Measurements from ENCODE around the gene SIN3B.
"Not testable (repeated sequence)": the region's sequence is repeated elsewhere in the genome, so short reads cannot be mapped to it uniquely, and the experiment has no call there.

SIN3B gene

DNA sequence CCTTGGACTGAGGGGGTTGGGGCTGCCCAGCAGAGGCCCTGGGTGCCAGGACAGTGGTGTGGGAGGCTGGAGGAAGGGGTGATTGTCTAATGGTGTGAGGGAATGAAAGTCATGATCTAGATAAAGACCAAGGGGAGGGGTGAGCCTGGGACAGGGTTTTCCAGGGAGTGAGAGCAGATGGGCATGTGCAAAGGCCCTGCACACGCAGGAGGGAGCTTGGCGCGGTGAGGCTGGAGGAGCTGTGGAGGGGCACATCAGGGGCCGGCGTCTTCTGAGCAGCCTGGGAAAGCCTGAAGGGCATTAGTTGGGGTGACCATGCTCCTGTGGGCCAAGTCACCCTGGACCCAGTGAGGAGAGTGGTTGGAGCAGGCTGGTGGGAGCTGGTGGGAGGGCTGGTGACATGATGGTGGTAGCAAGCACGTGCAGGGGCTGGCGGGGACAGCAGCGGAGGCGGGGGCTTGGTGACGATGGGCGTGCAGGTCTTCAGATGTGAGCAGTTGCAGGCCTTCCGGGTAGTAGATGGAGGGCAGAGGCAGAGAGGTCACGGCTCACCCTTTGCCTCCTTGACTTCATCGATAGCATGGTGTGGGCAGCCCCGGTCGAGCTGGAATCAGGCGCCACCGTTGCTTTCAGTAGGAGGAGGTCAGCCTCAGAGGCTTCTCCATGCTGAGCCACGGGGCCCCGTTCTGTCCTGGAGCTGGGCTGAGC is 39.4 kb downstream of the SIN3B start:
- DNase-seq: no peak

DNA sequence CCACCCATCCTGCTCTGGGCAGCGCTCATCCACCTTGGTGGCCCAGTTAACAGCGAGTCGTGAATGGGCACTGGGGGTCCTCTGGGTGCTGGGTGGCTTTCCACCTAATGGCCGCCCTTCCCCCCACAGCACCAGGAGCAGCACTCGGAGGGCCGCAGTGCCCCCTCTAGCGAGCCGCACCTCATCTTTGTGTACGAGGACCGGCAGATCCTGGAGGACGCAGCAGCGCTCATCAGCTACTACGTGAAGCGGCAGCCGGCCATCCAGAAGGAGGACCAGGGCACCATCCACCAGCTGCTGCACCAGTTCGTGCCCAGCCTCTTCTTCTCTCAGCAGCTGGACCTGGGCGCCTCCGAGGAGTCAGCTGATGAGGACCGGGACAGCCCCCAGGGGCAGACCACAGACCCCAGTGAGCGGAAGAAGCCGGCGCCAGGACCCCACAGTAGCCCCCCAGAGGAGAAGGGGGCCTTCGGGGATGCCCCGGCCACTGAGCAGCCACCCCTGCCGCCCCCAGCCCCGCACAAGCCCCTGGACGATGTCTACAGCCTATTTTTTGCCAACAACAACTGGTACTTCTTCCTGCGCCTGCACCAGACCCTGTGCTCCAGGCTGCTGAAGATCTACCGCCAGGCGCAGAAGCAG is 40.3 kb downstream of the SIN3B start:
- DNase-seq: no peak

DNA sequence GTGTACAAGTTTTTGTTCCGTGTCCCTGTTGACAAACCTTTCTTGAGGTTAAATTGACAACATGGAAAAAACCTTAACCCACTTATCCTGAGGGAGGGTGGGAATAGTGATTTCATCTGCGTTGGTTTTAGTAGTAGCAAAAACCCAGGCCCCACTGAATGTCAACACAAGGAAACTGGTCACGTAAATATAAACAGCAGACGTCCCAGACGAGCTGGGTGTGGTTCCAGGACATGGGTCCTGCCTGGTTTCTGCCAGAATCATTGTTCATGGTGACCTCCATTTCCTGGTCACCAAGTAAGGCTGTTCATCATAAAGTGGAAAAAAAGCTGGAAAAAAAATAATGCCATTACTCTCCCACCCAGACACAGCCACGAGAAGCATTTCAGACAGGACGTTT is 42.7 kb downstream of the SIN3B start:
- DNase-seq: no peak

DNA sequence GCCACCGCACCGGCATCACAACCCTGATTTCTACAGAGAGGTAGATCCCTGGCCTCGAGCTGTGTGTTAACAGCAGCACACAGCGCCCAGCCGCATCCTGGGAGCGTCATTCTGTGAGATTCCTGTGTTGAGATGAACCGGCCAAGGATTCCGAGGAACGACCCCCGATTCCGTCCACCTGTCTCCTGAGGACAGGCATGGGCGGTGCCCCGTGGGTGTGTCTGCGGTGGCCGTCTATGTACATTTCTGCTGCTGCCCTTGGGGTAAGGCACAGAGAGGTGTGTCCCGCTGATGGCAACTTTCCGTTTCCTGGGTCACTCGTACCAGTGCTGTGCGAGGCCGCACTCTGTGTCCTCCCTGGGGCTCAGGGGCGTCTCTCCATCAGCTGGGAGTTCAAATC is 43.5 kb downstream of the SIN3B start:
- DNase-seq: no peak

DNA sequence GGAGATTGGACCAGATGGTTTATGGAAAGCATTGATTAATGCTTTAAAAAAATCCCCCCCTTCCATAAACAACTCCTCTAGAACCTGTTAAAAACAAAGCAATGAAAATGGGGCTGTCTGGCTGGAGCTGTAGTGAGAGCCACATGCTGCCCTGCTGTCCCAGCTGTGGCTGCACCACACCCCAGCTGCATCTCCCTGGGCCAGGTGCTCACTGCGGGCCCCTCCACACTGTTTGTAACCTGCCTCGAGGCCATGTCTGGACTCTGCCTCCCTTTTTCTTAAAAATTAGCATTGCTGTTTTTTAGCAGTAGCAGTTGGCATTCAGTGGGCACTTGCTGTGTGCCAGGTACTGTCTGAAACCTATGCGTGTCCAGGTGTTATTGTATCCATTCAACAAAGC is 44.4 kb downstream of the SIN3B start:
- DNase-seq: no peak

DNA sequence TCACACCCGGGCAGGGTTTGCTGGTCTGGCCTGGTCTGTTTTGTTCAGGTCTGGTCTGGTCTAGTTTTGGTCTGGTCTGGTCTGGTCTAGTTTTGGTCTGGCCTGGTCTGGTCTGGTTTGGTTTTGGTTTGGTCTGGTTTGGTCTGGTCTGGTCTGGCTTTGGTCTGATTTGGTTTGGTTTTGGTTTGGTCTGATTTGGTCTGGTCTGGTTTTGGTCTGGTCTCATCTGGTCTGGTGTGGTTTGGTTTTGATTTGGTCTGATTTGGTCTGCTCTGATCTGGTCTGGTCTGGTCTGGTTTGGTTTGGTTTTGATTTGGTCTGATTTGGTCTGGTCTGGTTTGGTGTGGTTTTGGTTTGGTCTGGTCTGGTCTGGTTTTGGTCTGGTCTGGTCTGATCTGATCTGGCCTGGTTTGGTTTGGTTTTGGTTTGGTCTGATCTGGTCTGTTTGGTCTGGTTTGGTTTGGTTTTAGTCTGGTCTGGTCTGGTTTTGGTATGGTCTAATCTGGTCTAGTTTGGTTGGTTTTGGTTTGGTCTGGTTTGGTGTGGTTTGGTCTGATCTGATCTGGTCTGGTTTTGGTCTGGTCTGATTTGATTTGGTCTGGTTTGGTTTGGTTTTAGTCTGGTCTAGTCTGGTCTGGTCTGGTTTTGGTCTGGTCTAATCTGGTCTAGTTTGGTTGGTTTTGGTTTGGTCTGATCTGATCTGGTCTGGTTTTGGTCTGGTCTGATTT is 45.2 kb downstream of the SIN3B start:
- DNase-seq: no peak

DNA sequence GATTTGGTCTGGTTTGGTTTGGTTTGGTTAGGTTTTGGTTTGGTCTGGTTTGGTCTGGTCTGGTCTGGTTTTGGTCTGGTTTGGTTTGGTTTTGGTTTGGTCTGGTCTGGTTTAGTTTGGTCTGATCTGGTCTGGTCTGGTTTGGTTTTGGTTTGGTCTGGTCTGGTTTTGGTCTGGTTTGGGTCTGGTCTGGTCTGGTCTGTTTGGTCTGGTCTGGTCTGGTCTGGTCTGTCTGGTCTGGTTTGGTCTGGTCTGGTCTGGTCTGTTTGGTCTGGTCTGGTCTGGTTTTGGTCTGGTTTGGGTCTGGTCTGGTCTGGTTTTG is 45.7 kb downstream of the SIN3B start:
- not testable (repeated sequence) for DNase-seq

DNA sequence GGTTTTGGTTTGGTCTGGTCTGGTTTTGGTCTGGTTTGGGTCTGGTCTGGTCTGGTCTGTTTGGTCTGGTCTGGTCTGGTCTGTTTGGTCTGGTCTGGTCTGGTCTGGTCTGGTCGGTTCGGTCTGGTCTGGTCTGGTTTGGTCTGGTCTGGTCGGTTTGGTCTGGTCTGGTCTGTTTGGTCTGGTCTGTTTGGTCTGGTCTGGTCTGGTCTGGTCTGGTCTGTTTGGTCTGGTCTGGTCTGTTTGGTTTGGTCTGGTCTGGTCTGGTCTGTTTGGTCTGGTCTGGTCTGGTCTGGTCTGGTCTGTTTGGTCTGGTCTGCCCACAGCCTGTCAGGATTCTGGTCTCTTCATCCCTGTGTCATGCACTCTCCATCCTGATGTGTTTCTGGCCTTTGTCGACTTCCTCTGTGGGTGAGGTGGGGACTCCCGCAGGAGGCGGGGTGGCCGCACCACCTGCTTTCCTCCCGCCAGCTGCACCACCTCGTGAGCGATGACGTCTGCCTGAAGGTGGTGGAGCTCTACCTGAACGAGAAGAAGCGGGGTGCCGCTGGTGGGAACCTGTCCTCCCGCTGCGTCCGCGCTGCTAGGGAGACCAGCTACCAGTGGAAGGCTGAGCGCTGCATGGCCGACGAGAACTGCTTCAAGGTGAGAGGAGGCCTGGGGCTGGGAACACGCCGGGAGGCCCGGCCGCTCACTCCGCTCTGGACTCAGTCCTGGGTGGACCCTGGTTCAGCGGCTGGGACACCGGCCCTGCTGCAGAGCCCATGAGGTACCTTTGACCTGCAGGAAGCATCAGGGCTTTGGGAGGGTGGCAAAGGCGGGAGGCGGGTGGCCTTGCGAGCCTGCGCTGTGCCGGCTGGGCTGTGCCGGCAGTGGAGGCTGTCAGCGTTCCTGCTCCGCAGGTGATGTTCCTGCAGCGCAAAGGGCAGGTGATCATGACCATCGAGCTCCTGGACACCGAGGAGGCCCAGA is 46.7 kb downstream of the SIN3B start:
- no peak for DNase-seq

DNA sequence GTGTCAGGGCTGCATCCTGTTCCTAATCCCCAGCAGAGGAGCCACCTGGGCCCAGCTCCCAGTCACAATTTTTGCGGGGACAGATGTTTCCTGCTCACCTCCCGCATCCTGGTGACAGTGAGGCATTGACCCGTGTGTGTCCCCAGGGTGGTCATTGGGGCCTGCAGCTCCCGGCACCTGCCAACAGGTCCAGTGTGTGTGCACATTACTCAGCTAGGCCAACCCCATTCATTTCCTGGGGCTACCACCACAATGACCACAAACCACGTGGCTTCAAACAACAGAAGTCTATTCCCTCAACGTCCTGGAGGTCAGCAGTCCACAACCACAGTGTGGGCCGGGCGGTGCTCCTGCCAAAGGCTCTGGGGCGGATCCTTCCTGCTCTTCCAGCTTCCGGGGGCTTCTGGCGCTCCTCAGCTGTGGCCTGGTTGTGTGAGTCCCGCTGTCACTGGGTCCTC is 47.7 kb downstream of the SIN3B start:
- no peak for DNase-seq

DNA sequence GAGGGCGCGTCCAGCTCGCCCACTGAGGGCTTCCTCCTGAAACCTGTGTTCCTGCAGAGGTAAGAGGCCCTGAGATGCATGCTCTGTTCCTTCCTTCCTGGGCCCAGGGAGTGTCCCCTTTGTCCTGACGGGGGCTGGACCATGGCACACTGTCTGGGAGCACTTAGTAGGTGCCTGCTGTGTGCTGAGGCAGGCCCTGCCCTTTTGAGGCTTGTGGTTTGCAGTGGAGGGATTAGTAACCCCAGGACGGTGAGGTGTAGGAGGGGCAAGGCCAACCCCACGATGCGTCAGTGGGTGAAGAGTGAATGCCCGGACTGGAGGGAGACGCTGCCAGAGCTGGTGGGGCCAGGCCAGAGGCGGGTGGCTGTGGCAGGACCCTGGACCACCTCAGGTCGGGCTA is 48.4 kb downstream of the SIN3B start:
- no peak for DNase-seq

DNA sequence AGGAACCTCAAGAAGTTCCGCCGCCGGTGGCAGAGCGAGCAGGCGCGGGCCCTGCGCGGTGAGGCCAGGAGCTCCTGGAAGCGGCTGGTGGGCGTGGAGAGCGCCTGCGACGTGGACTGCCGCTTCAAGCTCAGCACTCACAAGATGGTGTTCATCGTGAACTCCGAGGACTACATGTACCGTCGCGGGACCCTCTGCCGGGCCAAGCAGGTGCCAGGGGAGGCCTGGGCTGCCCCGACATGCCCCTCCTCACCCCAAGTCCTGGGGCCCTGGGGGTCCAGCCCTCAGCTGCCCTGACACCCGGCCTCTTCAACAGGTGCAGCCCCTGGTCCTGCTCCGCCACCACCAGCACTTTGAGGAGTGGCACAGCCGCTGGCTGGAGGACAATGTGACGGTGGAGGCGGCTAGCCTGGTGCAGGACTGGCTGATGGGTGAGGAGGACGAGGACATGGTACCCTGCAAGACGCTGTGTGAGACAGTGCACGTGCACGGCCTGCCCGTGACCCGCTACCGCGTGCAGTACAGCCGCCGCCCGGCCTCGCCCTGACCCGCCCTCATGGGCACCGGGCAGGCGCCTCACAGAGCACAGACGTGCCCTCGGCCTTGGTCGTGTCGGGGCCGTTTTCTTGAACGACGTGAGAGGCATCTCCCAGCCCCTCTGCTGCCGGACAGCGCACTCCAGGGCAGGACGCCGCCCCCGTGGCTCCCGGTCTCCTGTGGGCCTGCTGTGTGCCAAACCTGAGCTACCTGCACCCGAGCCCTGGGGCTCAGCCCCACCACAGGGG is 49.2 kb downstream of the SIN3B start:
- no peak for DNase-seq

DNA sequence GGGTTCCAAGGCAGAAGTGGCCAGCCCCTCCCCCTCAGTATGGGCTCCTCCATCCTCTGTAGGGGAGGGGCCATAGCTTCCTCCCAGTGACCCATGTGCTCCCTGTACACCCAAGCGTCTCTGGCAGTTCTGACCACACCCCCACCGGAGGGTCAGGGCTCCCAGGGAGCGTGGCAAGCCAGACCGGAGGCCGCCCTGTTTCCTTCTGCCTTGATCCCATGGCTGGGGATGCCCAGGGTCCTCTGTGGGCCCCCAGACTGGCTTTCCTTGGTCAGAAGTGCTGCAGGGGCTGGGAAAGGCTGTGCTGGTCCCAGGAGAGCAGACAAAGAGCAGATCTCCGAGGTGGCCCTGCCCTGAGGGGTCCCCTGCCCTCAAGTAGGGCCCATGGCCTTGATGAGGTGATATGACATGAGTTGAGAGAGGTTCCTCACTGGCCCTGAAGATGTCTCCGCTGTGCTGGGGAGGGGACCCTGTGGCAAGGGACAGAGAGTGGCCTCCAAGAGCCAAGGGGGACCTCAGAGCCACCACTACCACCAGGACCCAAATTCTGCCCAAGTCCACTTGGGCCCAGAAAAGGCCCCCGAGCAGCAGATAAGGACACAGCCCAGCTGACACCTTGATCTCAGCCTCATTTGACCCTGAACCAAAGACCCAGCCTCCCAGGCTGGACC is 51.8 kb downstream of the SIN3B start:
- DNase-seq: no peak

DNA sequence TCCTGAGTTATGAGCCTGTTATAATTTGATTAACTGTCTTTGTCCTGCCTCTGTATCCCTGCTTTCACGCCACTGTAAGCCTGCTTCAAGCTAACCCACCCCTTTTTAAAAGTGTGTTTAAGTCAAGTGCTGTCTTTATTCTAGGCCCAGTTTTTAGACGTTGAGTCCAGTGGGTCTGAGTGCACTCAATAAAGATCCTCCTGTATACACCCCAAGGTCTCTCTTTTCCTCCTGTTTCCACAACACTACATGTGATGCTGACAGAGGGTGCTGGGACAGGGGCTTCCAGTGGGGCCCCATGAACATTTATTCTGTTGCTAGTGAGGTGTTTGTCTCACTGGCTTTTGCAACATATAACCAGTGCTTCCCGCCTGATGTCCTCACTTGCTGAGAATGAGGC is 52.9 kb downstream of the SIN3B start:
- DNase-seq: no peak

DNA sequence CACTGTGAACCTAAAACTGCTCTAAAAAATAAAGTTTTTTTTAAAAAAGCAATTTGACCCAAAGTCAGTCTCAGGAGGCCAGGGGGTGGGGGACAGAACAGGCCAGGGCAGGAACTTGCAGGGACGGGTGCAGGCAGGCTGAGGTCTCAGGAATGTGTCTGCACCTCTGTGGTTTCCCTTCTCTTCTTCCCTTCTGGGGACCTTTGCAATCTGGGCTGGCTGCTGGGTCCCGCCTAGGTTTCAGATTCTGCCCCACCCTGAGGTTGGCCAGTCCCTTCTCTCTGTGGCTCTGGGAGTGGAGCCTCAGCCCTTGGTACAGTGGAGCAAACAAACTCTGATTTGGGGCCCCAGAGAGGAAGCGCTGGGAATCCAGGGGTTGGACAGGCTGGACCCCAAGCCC is 54.3 kb downstream of the SIN3B start:
- no peak for DNase-seq

DNA sequence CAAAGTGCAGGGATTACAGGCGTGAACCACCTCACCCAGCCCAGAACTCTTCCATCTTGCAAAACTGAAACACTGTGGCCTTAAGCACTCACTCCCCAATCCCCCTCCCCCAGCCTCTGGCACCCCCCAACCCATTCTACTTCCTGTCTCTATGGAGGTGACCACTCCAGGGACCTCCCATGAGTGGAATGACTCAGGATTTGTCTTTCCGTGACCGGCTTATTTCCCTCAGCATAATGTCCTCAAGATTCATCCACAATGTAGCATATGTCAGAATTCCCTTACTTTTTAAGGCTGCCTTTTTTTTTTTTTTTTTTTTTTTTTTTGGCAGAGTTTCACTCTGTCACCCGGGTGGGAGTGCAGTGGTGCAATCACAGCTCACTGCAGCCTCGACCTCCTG is 56.0 kb downstream of the SIN3B start:
- no peak for DNase-seq

DNA sequence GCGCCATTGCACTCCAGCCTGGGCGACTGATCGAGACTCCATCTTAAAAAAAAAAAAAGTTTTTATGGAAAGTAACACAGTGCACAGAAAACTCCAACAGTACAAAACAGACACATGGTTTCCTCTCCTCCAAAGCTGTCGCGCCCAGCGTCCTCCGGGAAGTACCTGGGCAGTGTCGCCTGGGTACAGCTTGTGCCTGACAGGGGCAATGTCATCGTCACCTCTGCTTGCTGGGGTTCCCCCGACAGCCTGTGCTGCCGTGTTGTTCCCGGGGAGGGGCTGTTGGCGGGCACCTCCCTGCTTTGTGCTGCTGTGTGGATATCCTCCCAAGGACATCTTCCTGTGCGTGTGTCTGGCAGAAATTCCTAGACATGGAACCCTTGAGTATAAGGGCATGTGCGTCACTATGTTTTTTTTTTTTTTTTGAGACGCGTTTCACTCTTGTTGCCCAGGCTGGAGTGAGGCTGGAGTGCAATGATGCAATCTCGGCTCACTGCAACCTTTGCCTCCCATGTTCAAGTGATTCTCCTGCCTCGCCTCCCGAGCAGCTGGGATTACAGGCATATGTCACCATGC is 57.2 kb downstream of the SIN3B start:
- DNase-seq: no peak

DNA sequence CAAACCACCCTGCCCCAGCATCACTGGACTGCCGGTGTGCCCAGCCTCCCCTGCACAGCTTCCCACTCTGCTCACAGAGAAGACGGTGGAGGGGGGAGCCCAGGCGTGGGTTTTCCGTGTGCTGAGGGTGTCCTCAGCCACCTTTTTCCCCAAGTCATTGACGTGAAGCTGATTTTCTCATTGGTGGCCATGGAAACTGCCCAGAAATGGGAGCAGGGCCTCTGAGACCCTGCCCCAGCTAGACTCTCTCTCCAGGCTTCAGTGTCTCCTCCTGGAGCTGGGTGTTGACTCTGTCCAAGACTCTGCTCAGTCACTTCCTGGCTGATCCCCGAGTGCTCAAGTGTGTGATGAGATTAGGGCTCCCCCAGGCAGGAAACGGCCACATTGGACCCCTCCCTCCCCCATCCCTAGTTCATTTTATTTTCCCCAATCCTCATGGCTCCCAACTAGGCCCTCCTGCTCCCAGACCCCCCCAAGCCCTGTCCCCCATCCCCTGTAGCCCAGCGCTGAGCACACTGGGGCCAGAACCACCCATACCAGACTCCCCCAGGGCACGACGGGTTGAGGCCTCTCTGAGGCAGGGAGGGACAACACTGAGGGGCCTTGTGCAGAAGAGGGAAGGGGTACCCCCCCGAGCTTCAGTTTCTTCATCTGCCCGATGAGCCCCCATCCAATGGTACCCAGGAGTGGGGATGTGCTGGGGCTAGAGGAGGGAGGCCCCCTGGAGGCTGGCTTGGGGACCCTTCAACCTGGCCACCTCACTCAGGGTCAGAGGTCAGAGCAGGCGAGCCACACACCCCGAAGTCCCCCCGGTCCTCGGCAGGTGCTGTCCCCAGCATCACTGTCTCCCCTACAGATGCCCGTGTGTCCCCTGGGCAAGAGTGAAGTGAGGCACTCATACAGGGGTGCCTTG is 58.4 kb downstream of the SIN3B start:
- no peak for DNase-seq

DNA sequence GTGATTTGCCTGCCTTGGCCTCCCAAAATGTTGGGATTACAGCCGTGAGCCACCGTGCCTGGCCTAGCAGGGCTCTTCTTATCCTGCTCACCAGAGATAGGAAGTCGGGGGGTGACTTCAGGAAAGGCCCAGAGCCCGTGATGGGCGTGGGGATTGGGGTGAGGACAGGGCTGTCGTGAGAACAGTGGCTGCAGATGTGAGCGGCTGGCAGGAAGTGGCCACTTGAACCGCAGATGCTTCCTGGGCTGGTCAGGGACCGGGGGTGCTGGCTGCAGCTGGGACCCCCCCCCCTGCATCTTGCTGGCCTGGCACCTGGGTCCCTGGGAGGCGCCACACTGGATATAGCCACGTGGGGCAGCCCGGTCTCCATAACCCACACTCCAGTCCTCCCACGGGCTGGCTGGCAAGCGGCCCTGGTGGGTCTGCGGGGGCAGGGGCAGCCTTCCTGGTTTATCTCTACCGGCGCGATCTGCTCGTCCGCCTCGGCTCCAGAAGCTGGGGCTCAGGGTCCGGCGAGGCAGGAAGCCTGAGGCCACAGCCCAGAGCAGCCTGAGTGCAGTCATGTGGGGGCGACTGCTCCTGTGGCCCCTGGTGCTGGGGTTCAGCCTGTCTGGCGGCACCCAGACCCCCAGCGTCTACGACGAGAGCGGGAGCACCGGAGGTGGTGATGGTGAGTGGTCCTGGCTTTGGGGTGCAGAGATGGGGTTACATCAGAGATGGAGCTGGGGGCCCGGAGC is 59.6 kb downstream of the SIN3B start, which contains the start of gene F2RL3:
Gene F2RL3 (plus strand): TSS at position 371 of the 737 bp plus-strand sequence. CDS start 191 bp downstream, at position 562.
- no peak for DNase-seq

DNA sequence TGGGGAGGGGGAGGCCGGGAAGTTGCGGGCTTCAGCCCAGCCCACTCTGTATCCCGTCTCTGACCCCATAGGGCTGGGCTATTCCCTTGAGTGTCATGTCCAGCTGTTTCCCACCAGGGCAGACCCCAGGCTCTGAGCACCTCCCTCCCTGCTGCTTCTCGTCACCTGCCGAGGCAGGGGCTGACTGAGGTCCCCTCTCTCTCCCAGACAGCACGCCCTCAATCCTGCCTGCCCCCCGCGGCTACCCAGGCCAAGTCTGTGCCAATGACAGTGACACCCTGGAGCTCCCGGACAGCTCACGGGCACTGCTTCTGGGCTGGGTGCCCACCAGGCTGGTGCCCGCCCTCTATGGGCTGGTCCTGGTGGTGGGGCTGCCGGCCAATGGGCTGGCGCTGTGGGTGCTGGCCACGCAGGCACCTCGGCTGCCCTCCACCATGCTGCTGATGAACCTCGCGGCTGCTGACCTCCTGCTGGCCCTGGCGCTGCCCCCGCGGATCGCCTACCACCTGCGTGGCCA is 60.2 kb downstream of the SIN3B start:
- DNase-seq: no peak

Measured in cerebellar nuclear complex (tissue), 1 donor.